Measurements from ENCODE around the gene FGA.
"Not testable (repeated sequence)": the region's sequence is repeated elsewhere in the genome, so short reads cannot be mapped to it uniquely, and the experiment has no call there.

The FGA gene

DNA sequence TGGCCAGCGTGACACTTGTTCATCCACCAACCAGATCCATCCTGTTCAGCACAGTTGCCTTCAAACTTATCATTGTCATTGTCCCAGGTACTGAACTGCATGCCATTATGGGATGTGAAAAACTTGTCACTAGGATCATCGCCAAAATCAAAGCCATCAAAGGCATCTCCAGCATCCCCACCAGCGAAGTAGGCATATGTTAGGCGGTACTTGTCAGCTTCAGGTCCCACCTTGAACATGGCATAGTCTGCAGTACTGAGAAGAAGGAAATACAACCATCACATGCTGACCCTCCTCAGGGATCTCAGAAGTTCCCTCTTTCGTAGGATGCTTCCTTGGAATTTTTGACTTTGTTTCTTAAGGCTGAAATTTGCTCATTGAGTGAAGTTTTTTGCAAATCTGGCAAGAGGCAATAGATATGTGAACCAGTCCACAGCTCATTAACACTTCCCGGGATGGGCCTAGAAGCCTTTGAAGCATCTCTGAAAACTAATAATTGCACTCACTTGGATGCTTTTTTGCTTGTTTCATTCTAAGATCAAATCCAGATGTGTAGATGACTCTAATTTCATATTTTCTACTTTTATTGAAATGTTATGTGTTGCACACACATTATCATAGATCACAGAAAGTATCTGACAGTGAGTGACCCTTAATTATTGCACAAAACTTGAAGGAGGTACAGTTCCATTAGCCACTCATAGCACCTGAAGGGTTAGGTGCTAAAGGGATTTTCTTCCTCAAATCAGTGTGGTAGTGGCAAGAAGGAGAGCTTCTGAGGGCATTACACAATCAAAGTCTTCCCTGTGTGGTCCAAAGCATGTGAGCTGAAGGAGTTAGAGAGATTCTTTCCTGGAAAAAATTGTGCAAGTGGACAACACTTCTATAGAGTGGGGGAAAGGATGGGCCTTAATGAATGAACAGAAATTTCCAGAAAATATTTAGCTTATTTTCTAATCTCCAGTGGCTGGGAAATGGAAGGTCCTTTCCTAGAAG lies 16.5 kb upstream of the FGA start:
- Histone ChIP-seq H3K27ac (ENCODE audit: low read length) (no peak overlapping the region), H3K9me3 (ENCODE audit: control insufficient read depth, low read depth, low read length) (no peaks in the 10 kb centered on the region), H3K27me3 (ENCODE audit: control insufficient read depth, insufficient read depth, low read length) (no peaks in the 10 kb centered on the region), H3K9ac (ENCODE audit: low read length) (no peak overlapping the region), H3K36me3 (ENCODE audit: control insufficient read depth, low read depth, low read length) (no peaks in the 10 kb centered on the region), H3K4me1 (ENCODE audit: control insufficient read depth, low read depth, low read length) (no peaks in the 10 kb centered on the region), H3K4me3 (ENCODE audit: low read length) (no peak overlapping the region)

GRCh38 chr4:154604696-154605200 lies 14.2 kb upstream of the FGA start:
- H3K4me3 ChIP-seq (ENCODE audit: low read length): no peak overlapping the region
- H3K9ac ChIP-seq (ENCODE audit: low read length): no peak overlapping the region
- no peak overlapping the region for H3K27ac ChIP-seq (ENCODE audit: low read length)
- H3K27me3 ChIP-seq (ENCODE audit: control insufficient read depth, insufficient read depth, low read length): no peaks in the 10 kb centered on the region
- H3K4me1 ChIP-seq (ENCODE audit: control insufficient read depth, low read depth, low read length): no peaks in the 10 kb centered on the region
- H3K36me3 ChIP-seq (ENCODE audit: control insufficient read depth, low read depth, low read length): no peaks in the 10 kb centered on the region
- no peaks in the 10 kb centered on the region for H3K9me3 ChIP-seq (ENCODE audit: control insufficient read depth, low read depth, low read length)

DNA sequence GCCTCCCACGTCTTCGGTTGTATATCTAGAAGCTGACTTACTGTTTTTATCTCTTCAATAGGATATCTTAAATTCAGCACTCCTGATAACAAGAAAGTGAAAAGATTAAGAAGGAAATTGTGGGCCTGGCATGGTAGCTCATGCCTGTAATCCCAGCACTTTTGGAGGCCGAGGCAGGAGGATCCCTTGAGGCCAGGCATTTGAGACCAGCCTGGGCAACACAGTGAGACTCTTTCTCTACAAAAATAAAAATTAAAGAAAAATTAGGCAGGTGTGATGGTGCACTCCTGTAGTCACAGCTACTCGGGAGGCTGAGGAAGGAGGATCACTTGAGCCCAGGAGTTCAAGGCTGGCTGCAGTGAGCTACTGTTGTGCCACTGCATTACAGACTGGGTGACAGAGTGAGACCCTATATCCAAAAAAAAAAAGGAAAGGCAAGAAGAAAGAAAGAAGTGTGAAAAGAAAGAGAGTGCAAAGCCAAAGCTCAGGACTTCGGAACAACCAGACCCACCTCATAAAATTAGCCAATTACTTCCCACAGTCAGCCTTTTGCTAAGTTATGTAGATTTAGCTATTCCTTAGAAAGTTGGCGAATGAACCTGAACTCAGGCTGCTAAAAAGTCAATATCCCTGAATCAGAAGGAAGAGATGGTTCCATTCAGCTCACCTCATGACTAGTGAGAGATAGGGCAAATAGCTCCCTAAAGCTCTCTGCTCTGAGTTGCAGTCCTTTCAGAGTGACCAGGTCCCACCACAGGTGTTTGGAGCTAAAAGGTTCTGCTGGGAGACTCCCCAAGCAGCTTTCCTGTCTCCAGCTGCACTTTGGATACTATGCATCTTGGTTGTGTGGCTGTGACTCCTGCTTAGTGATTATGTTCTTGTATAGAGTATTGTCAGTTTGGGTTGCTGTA lies 12.7 kb upstream of the FGA start:
- Histone ChIP-seq H3K9ac (ENCODE audit: low read length) (no peak overlapping the region), H3K36me3 (ENCODE audit: control insufficient read depth, low read depth, low read length) (no peaks in the 10 kb centered on the region), H3K27ac (ENCODE audit: low read length) (no peak overlapping the region), H3K4me1 (ENCODE audit: control insufficient read depth, low read depth, low read length) (no peaks in the 10 kb centered on the region), H3K9me3 (ENCODE audit: control insufficient read depth, low read depth, low read length) (no peaks in the 10 kb centered on the region), H3K27me3 (ENCODE audit: control insufficient read depth, insufficient read depth, low read length) (no peaks in the 10 kb centered on the region), H3K4me3 (ENCODE audit: low read length) (no peak overlapping the region)

- Histone ChIP-seq H3K9ac (ENCODE audit: low read length) (no peak overlapping the region), H3K4me3 (ENCODE audit: low read length) (no peak overlapping the region), H3K27me3 (ENCODE audit: control insufficient read depth, insufficient read depth, low read length) (no peaks in the 10 kb centered on the region), H3K27ac (ENCODE audit: low read length) (no peak overlapping the region), H3K9me3 (ENCODE audit: control insufficient read depth, low read depth, low read length) (no peaks in the 10 kb centered on the region), H3K4me1 (ENCODE audit: control insufficient read depth, low read depth, low read length) (no peaks in the 10 kb centered on the region), H3K36me3 (ENCODE audit: control insufficient read depth, low read depth, low read length) (no peaks in the 10 kb centered on the region)
Observed at GRCh38 chr4:154602404-154603020, 12.0 kb upstream of the FGA start.

DNA sequence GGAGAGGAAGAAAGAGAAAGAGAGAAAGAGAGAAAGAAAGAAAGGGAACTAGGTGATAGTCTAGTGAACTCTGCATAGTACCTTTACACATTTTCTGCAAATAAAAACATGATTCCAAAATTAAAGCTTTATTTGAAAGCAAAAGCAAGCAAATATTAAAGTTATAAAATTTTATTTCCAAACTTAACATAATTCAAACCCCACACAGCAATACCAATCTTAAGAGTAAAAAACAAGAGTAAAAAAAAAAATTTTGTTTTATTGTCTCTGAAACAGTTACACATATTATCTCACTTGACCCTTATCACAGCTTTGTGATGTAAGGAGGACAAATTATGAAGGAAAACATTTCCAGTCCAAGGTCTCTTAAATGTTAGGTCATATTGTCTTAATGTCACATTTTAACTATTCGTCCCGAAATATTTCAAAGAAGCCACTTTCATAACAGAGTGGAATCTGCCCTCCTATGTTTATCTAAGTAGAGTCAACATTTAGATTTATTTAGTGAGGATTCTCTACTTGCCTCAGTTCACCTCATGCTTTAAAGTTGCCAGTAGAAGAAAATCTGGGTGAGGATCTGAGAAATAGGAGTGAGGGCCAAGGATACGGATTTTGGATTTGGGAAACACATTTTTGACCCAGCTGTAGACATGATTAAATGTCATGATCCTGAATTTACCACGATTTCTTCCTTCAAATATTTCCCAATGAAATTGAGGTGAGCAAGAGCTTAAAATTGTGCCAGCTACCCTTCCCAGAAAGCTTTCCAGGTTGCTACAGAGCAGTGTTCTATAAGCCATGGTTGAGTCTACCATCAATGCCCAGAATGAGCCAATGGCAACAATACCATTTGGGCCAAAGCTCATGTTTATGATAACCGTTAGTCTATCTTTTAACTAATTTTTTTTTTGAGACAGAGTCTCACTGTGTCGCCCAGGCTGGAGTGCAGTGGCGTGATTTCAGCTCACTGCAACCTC lies 7.5 kb upstream of the FGA start:
- Histone ChIP-seq H3K36me3 (ENCODE audit: control insufficient read depth, low read depth, low read length) (no peaks in the 10 kb centered on the region), H3K4me1 (ENCODE audit: control insufficient read depth, low read depth, low read length) (no peaks in the 10 kb centered on the region), H3K9ac (ENCODE audit: low read length) (no peak overlapping the region), H3K27ac (ENCODE audit: low read length) (no peak overlapping the region), H3K27me3 (ENCODE audit: control insufficient read depth, insufficient read depth, low read length) (no peaks in the 10 kb centered on the region), H3K4me3 (ENCODE audit: low read length) (no peak overlapping the region), H3K9me3 (ENCODE audit: control insufficient read depth, low read depth, low read length) (no peaks in the 10 kb centered on the region)

GRCh38 chr4:154597281-154597680 lies 6.7 kb upstream of the FGA start:
- H3K4me1 ChIP-seq (ENCODE audit: control insufficient read depth, low read depth, low read length): not testable (repeated sequence)

DNA sequence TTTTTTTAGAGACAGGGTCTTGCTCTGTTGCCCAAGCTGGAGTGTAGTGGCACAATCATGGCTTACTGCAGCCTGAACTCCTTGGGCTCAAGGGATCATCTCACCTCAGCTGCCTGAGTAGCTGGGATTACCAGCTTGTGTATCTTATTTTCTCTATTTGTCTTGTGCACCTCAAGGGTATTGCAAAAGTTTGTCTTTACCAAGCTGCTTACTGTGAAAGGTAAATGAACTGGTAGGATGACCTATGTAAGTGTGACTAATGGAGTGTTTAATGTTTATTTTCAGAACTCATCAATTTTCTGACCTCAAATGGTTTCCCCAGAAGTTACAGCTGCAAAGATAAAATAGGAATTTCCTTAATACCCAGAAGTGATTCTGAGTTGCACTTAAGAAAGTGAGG lies 5.3 kb upstream of the FGA start:
- Histone ChIP-seq H3K27me3 (ENCODE audit: control insufficient read depth, insufficient read depth, low read length) (no peaks in the 10 kb centered on the region), H3K36me3 (ENCODE audit: control insufficient read depth, low read depth, low read length) (no peaks in the 10 kb centered on the region), H3K27ac (ENCODE audit: low read length) (no peak overlapping the region), H3K9me3 (ENCODE audit: control insufficient read depth, low read depth, low read length) (no peaks in the 10 kb centered on the region), H3K4me1 (ENCODE audit: control insufficient read depth, low read depth, low read length) (no peaks in the 10 kb centered on the region), H3K4me3 (ENCODE audit: low read length) (no peak overlapping the region), H3K9ac (ENCODE audit: low read length) (no peak overlapping the region)

More at GRCh38 chr4:154597281-154597680, 6.7 kb upstream of the FGA start:
- H3K36me3 ChIP-seq (ENCODE audit: control insufficient read depth, low read depth, low read length); H3K27ac ChIP-seq (ENCODE audit: low read length); H3K9me3 ChIP-seq (ENCODE audit: control insufficient read depth, low read depth, low read length); H3K4me3 ChIP-seq (ENCODE audit: low read length); H3K27me3 ChIP-seq (ENCODE audit: control insufficient read depth, insufficient read depth, low read length); H3K9ac ChIP-seq (ENCODE audit: low read length): not testable (repeated sequence)

- not testable (repeated sequence) for H3K27ac ChIP-seq (ENCODE audit: low read length); H3K4me1 ChIP-seq (ENCODE audit: control insufficient read depth, low read depth, low read length)
Observed at GRCh38 chr4:154594343-154594742, 3.8 kb upstream of the FGA start.

GRCh38 chr4:154593868-154594267 lies 3.3 kb upstream of the FGA start:
- no peaks in the 10 kb centered on the region for H3K4me1 ChIP-seq (ENCODE audit: control insufficient read depth, low read depth, low read length)
- no peaks in the 10 kb centered on the region for H3K27me3 ChIP-seq (ENCODE audit: control insufficient read depth, insufficient read depth, low read length)
- H3K4me3 ChIP-seq (ENCODE audit: low read length): no peak overlapping the region
- H3K36me3 ChIP-seq (ENCODE audit: control insufficient read depth, low read depth, low read length): no peaks in the 10 kb centered on the region
- no peak overlapping the region for H3K27ac ChIP-seq (ENCODE audit: low read length)
- no peak overlapping the region for H3K9ac ChIP-seq (ENCODE audit: low read length)
- H3K9me3 ChIP-seq (ENCODE audit: control insufficient read depth, low read depth, low read length): no peaks in the 10 kb centered on the region

More at GRCh38 chr4:154594343-154594742, 3.8 kb upstream of the FGA start:
- not testable (repeated sequence) for H3K9me3 ChIP-seq (ENCODE audit: control insufficient read depth, low read depth, low read length); H3K27me3 ChIP-seq (ENCODE audit: control insufficient read depth, insufficient read depth, low read length); H3K9ac ChIP-seq (ENCODE audit: low read length); H3K36me3 ChIP-seq (ENCODE audit: control insufficient read depth, low read depth, low read length); H3K4me3 ChIP-seq (ENCODE audit: low read length)

DNA sequence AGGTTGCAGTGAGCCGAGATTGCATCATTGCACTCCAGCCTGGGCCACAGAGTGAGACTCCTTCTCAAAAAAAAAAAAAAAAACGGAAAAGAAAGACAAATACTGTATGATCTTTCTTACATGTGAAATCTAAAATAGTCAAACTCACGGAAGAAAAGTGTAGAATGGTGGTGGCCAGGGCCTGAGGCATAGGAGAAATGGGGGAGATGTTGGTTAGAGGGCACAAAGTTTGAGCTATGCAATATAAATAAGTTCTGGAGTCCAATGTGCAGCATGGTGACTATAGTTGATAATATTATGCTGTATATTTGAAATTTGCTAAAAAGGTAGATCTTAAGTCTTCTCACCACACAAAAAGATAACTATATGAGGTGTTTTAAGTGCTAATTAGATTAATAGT lies 1.3 kb upstream of the FGA start:
- no peaks in the 10 kb centered on the region for H3K27me3 ChIP-seq (ENCODE audit: control insufficient read depth, insufficient read depth, low read length)
- no peaks in the 10 kb centered on the region for H3K4me1 ChIP-seq (ENCODE audit: control insufficient read depth, low read depth, low read length)
- no peak overlapping the region for H3K27ac ChIP-seq (ENCODE audit: low read length)

More for the DNA sequence above, 1.3 kb upstream of the FGA start:
- Histone ChIP-seq H3K36me3 (ENCODE audit: control insufficient read depth, low read depth, low read length) (no peaks in the 10 kb centered on the region), H3K9me3 (ENCODE audit: control insufficient read depth, low read depth, low read length) (no peaks in the 10 kb centered on the region), H3K4me3 (ENCODE audit: low read length) (no peak overlapping the region), H3K9ac (ENCODE audit: low read length) (no peak overlapping the region)
